Measurements from ENCODE around the gene ERC2.

Gene ERC2

GRCh38 chr3:55675478-55675877 is 792.8 kb downstream of the ERC2 start:
- no peak overlapping the region for H3K27ac ChIP-seq (ENCODE audit: low read length)
- no peaks in the 10 kb centered on the region for H3K27me3 ChIP-seq (ENCODE audit: control insufficient read depth, insufficient read depth, low read length)
- no peaks in the 10 kb centered on the region for H3K9me3 ChIP-seq (ENCODE audit: control insufficient read depth, low read depth, low read length)
- H3K4me1 ChIP-seq (ENCODE audit: control insufficient read depth, low read depth, low read length) = no peaks in the 10 kb centered on the region
- no peak overlapping the region for H3K9ac ChIP-seq (ENCODE audit: low read length)
- no peaks in the 10 kb centered on the region for H3K36me3 ChIP-seq (ENCODE audit: control insufficient read depth, low read depth, low read length)
- H3K4me3 ChIP-seq (ENCODE audit: low read length) = no peak overlapping the region

- H3K4me3 ChIP-seq (ENCODE audit: low read length) = no peak overlapping the region
- no peak overlapping the region for H3K9ac ChIP-seq (ENCODE audit: low read length)
- no peaks in the 10 kb centered on the region for H3K4me1 ChIP-seq (ENCODE audit: control insufficient read depth, low read depth, low read length)
- no peaks in the 10 kb centered on the region for H3K36me3 ChIP-seq (ENCODE audit: control insufficient read depth, low read depth, low read length)
- no peaks in the 10 kb centered on the region for H3K27me3 ChIP-seq (ENCODE audit: control insufficient read depth, insufficient read depth, low read length)
- no peaks in the 10 kb centered on the region for H3K9me3 ChIP-seq (ENCODE audit: control insufficient read depth, low read depth, low read length)
- no peak overlapping the region for H3K27ac ChIP-seq (ENCODE audit: low read length)
These were observed 794.5 kb downstream of the ERC2 start for GRCh38 chr3:55673764-55674163.

GRCh38 chr3:55669133-55669532 is 799.1 kb downstream of the ERC2 start:
- H3K36me3 ChIP-seq (ENCODE audit: control insufficient read depth, low read depth, low read length) = no peaks in the 10 kb centered on the region
- H3K9me3 ChIP-seq (ENCODE audit: control insufficient read depth, low read depth, low read length) = no peaks in the 10 kb centered on the region
- no peaks in the 10 kb centered on the region for H3K27me3 ChIP-seq (ENCODE audit: control insufficient read depth, insufficient read depth, low read length)
- no peak overlapping the region for H3K27ac ChIP-seq (ENCODE audit: low read length)
- no peak overlapping the region for H3K9ac ChIP-seq (ENCODE audit: low read length)
- H3K4me3 ChIP-seq (ENCODE audit: low read length) = no peak overlapping the region
- H3K4me1 ChIP-seq (ENCODE audit: control insufficient read depth, low read depth, low read length) = peaks cover 1% of the 10 kb centered on the region

- no peak overlapping the region for H3K9ac ChIP-seq (ENCODE audit: low read length)
- H3K4me1 ChIP-seq (ENCODE audit: control insufficient read depth, low read depth, low read length) = peaks cover 9% of the 10 kb centered on the region
- H3K27ac ChIP-seq (ENCODE audit: low read length) = no peak overlapping the region
- no peaks in the 10 kb centered on the region for H3K9me3 ChIP-seq (ENCODE audit: control insufficient read depth, low read depth, low read length)
- no peak overlapping the region for H3K4me3 ChIP-seq (ENCODE audit: low read length)
- no peaks in the 10 kb centered on the region for H3K36me3 ChIP-seq (ENCODE audit: control insufficient read depth, low read depth, low read length)
- H3K27me3 ChIP-seq (ENCODE audit: control insufficient read depth, insufficient read depth, low read length) = no peaks in the 10 kb centered on the region
These were observed 799.9 kb downstream of the ERC2 start for GRCh38 chr3:55668359-55668758.

GRCh38 chr3:55664387-55664786 is 803.9 kb downstream of the ERC2 start:
- H3K27me3 ChIP-seq (ENCODE audit: control insufficient read depth, insufficient read depth, low read length) = no peaks in the 10 kb centered on the region
- H3K27ac ChIP-seq (ENCODE audit: low read length) = no peak overlapping the region
- no peak overlapping the region for H3K9ac ChIP-seq (ENCODE audit: low read length)
- no peak overlapping the region for H3K4me3 ChIP-seq (ENCODE audit: low read length)
- H3K4me1 ChIP-seq (ENCODE audit: control insufficient read depth, low read depth, low read length) = peaks cover 14% of the 10 kb centered on the region
- no peaks in the 10 kb centered on the region for H3K9me3 ChIP-seq (ENCODE audit: control insufficient read depth, low read depth, low read length)
- H3K36me3 ChIP-seq (ENCODE audit: control insufficient read depth, low read depth, low read length) = no peaks in the 10 kb centered on the region

- Histone ChIP-seq H3K9me3 (ENCODE audit: control insufficient read depth, low read depth, low read length) (no peaks in the 10 kb centered on the region), H3K27ac (ENCODE audit: low read length) (no peak overlapping the region), H3K9ac (ENCODE audit: low read length) (no peak overlapping the region), H3K36me3 (ENCODE audit: control insufficient read depth, low read depth, low read length) (no peaks in the 10 kb centered on the region), H3K4me3 (ENCODE audit: low read length) (no peak overlapping the region), H3K27me3 (ENCODE audit: control insufficient read depth, insufficient read depth, low read length) (no peaks in the 10 kb centered on the region), H3K4me1 (ENCODE audit: control insufficient read depth, low read depth, low read length) (peaks cover 26% of the 10 kb centered on the region)
These were observed 805.6 kb downstream of the ERC2 start for GRCh38 chr3:55662683-55663082.

GRCh38 chr3:55661571-55661970 is 806.7 kb downstream of the ERC2 start:
- Histone ChIP-seq H3K4me1 (ENCODE audit: control insufficient read depth, low read depth, low read length) (peaks cover 26% of the 10 kb centered on the region), H3K27me3 (ENCODE audit: control insufficient read depth, insufficient read depth, low read length) (no peaks in the 10 kb centered on the region), H3K36me3 (ENCODE audit: control insufficient read depth, low read depth, low read length) (no peaks in the 10 kb centered on the region), H3K9ac (ENCODE audit: low read length) (no peak overlapping the region), H3K4me3 (ENCODE audit: low read length) (no peak overlapping the region), H3K27ac (ENCODE audit: low read length) (no peak overlapping the region), H3K9me3 (ENCODE audit: control insufficient read depth, low read depth, low read length) (no peaks in the 10 kb centered on the region)

GRCh38 chr3:55661141-55661540 is 807.1 kb downstream of the ERC2 start:
- H3K9ac ChIP-seq (ENCODE audit: low read length) = no peak overlapping the region

GRCh38 chr3:55660642-55661041 is 807.6 kb downstream of the ERC2 start:
- no peak overlapping the region for H3K4me3 ChIP-seq (ENCODE audit: low read length)
- no peak overlapping the region for H3K9ac ChIP-seq (ENCODE audit: low read length)
- H3K27me3 ChIP-seq (ENCODE audit: control insufficient read depth, insufficient read depth, low read length) = no peaks in the 10 kb centered on the region
- H3K27ac ChIP-seq (ENCODE audit: low read length) = no peak overlapping the region
- no peaks in the 10 kb centered on the region for H3K9me3 ChIP-seq (ENCODE audit: control insufficient read depth, low read depth, low read length)
- no peaks in the 10 kb centered on the region for H3K36me3 ChIP-seq (ENCODE audit: control insufficient read depth, low read depth, low read length)
- H3K4me1 ChIP-seq (ENCODE audit: control insufficient read depth, low read depth, low read length) = peaks cover 26% of the 10 kb centered on the region

More at GRCh38 chr3:55661141-55661540, 807.1 kb downstream of the ERC2 start:
- Histone ChIP-seq H3K27ac (ENCODE audit: low read length) (no peak overlapping the region), H3K36me3 (ENCODE audit: control insufficient read depth, low read depth, low read length) (no peaks in the 10 kb centered on the region), H3K4me3 (ENCODE audit: low read length) (no peak overlapping the region), H3K9me3 (ENCODE audit: control insufficient read depth, low read depth, low read length) (no peaks in the 10 kb centered on the region), H3K27me3 (ENCODE audit: control insufficient read depth, insufficient read depth, low read length) (no peaks in the 10 kb centered on the region), H3K4me1 (ENCODE audit: control insufficient read depth, low read depth, low read length) (peaks cover 26% of the 10 kb centered on the region)

GRCh38 chr3:55659701-55660100 is 808.6 kb downstream of the ERC2 start:
- no peaks in the 10 kb centered on the region for H3K27me3 ChIP-seq (ENCODE audit: control insufficient read depth, insufficient read depth, low read length)
- H3K4me3 ChIP-seq (ENCODE audit: low read length) = no peak overlapping the region
- no peak overlapping the region for H3K9ac ChIP-seq (ENCODE audit: low read length)
- no peaks in the 10 kb centered on the region for H3K9me3 ChIP-seq (ENCODE audit: control insufficient read depth, low read depth, low read length)
- H3K36me3 ChIP-seq (ENCODE audit: control insufficient read depth, low read depth, low read length) = no peaks in the 10 kb centered on the region
- H3K27ac ChIP-seq (ENCODE audit: low read length) = no peak overlapping the region
- peaks cover 26% of the 10 kb centered on the region for H3K4me1 ChIP-seq (ENCODE audit: control insufficient read depth, low read depth, low read length)

- Histone ChIP-seq H3K4me3 (ENCODE audit: low read length) (no peak overlapping the region), H3K27me3 (ENCODE audit: control insufficient read depth, insufficient read depth, low read length) (no peaks in the 10 kb centered on the region), H3K9me3 (ENCODE audit: control insufficient read depth, low read depth, low read length) (no peaks in the 10 kb centered on the region), H3K4me1 (ENCODE audit: control insufficient read depth, low read depth, low read length) (peaks cover 23% of the 10 kb centered on the region), H3K27ac (ENCODE audit: low read length) (no peak overlapping the region), H3K9ac (ENCODE audit: low read length) (no peak overlapping the region), H3K36me3 (ENCODE audit: control insufficient read depth, low read depth, low read length) (no peaks in the 10 kb centered on the region)
These were observed 809.3 kb downstream of the ERC2 start for GRCh38 chr3:55658690-55659562.

GRCh38 chr3:55658270-55658669 is 810.0 kb downstream of the ERC2 start:
- Histone ChIP-seq H3K9me3 (ENCODE audit: control insufficient read depth, low read depth, low read length) (no peaks in the 10 kb centered on the region), H3K27ac (ENCODE audit: low read length) (no peak overlapping the region), H3K4me3 (ENCODE audit: low read length) (no peak overlapping the region), H3K4me1 (ENCODE audit: control insufficient read depth, low read depth, low read length) (peaks cover 16% of the 10 kb centered on the region), H3K9ac (ENCODE audit: low read length) (no peak overlapping the region), H3K27me3 (ENCODE audit: control insufficient read depth, insufficient read depth, low read length) (no peaks in the 10 kb centered on the region), H3K36me3 (ENCODE audit: control insufficient read depth, low read depth, low read length) (no peaks in the 10 kb centered on the region)

All from iPS-18a (cell line).